B cell (primary cell): ENCODE results near the gene IGSF3. TPM values are rescaled to one million over a fixed set of nuclear protein-coding genes. Genes with fewer than 3 reads are reported as not detected.
"Not testable (repeated sequence)": the region's sequence is repeated elsewhere in the genome, so short reads cannot be mapped to it uniquely, and the experiment has no call there.

Source experiments
- ATAC-seq: fragments of 200-7000 bp; cut with Tn5 transposase; one replicate; pipeline ENCODE4 v1.10.0; 2021; ENCODE audit warnings: low read depth, mild to moderate bottlenecking, moderate number of reproducible peaks, moderate library complexity
- CTCF ChIA-PET: fragments of 350-600 bp; sonication (Branson Sonifier 250); formaldehyde crosslinking; loops from one replicate; lab custom pipeline; 2021; ENCODE audit warnings: antibody characterized with exemption, inconsistent platforms; lab: Charles Lee
- POLR2A ChIA-PET: fragments of 350-600 bp; sonication (Branson Sonifier 250); formaldehyde crosslinking; loops from one replicate; lab custom pipeline; 2021; ENCODE audit warnings: antibody characterized with exemption; lab: Charles Lee
- DNase-seq: peaks from one replicate; pipeline ENCODE4 v3.0.0; 2013
- H2AFZ ChIP-seq: 2 replicates; pipeline ENCODE4 v1.6.1; 2012; ENCODE audit warnings: mild to moderate bottlenecking, low read depth, low read length; ENCODE audit not compliant: insufficient read depth, poor library complexity, severe bottlenecking
- H3K27ac ChIP-seq, 2 donors: 1 replicate in 1 of 2; 2 replicates in 1 of 2; pipeline ENCODE4 v1.5.1; 2012 to 2013; ENCODE audit warnings: low read length in 2 of 2, mild to moderate bottlenecking in 2 of 2, moderate library complexity in 1 of 2
- H3K27me3 ChIP-seq, 4 experiments: fragments of 200-600 bp in 1 of 4; sonication (generic) in 1 of 4; replicated peaks in 1 of 4; 1 replicate in 2 of 4; 2 replicates in 2 of 4; pipeline versions ENCODE4 v1.6.1 to v1.7.0; 2013 to 2016; ENCODE audit warnings: low read length in 3 of 4, mild to moderate bottlenecking in 2 of 4, mixed read lengths in 1 of 4, moderate library complexity in 1 of 4; ENCODE audit not compliant: insufficient read depth in 4 of 4, control insufficient read depth in 3 of 4; ENCODE audit errors: control extremely low read depth in 1 of 4
- H3K36me3 ChIP-seq, 2 experiments: replicated peaks in 1 of 2; 1 replicate in 1 of 2; 2 replicates in 1 of 2; pipeline versions ENCODE4 v1.6.1 to v1.7.1; 2013; ENCODE audit warnings: low read length in 1 of 2; ENCODE audit not compliant: insufficient read depth in 2 of 2, control insufficient read depth in 1 of 2; ENCODE audit errors: control extremely low read depth in 1 of 2, extremely low read depth in 1 of 2
- H3K4me1 ChIP-seq, 2 donors: fragments of 200-600 bp in 1 of 2; sonication (generic) in 1 of 2; 1 replicate in 1 of 2; 2 replicates in 1 of 2; pipeline versions ENCODE4 v1.5.1 to v1.6.1; 2013 to 2017; ENCODE audit warnings: low read length in 2 of 2; ENCODE audit not compliant: control insufficient read depth in 2 of 2, insufficient read depth in 2 of 2
- H3K4me2 ChIP-seq: replicated peaks from 2 replicates; pipeline ENCODE3; 2012; ENCODE audit warnings: mild to moderate bottlenecking, low read depth, low read length; ENCODE audit not compliant: poor library complexity, severe bottlenecking
- H3K4me3 ChIP-seq, 5 experiments: fragments of 200-600 bp in 1 of 5; sonication (generic) in 1 of 5; 1 replicate in 3 of 5; 2 replicates in 2 of 5; pipeline versions ENCODE4 v1.5.1 to v1.7.0; 2011 to 2016; ENCODE audit warnings: low read length in 4 of 5, mild to moderate bottlenecking in 4 of 5, low read depth in 2 of 5, control low read depth in 1 of 5, moderate library complexity in 1 of 5; ENCODE audit not compliant: insufficient read depth in 1 of 5; ENCODE audit errors: control extremely low read depth in 1 of 5, extremely low read depth in 1 of 5
- H3K79me2 ChIP-seq: fragments of 200-600 bp; sonication (generic); one replicate; pipeline ENCODE4 v1.6.0; 2016; ENCODE audit warnings: low read length; ENCODE audit not compliant: control insufficient read depth, insufficient read depth
- H3K9ac ChIP-seq: fragments of 200-600 bp; sonication (generic); 2 replicates; pipeline ENCODE4 v1.6.1; 2017; ENCODE audit warnings: mild to moderate bottlenecking, low read length, moderate library complexity
- H3K9me3 ChIP-seq, 3 donors: one replicate each; pipeline versions ENCODE4 v1.6.1 to v1.7.1; 2013; ENCODE audit warnings: low read length in 2 of 3; ENCODE audit not compliant: control insufficient read depth in 2 of 3, insufficient read depth in 1 of 3; ENCODE audit errors: control extremely low read depth in 1 of 3
- H4K20me1 ChIP-seq: 2 replicates; pipeline ENCODE4 v1.6.0; 2012; ENCODE audit warnings: mild to moderate bottlenecking, low read length; ENCODE audit not compliant: insufficient read depth, control insufficient read depth, poor library complexity, severe bottlenecking
- H3K27ac Mint-ChIP-seq: one replicate; pipeline ENCODE4 v1.8.0; 2021; ENCODE audit warnings: mixed read lengths
- H3K27me3 Mint-ChIP-seq: one replicate; pipeline ENCODE4 v1.8.0; 2021; ENCODE audit warnings: mixed read lengths
- H3K4me1 Mint-ChIP-seq: one replicate; pipeline ENCODE4 v1.8.0; 2021; ENCODE audit warnings: mixed read lengths
- H3K4me3 Mint-ChIP-seq: one replicate; pipeline ENCODE4 v1.8.0; 2021; ENCODE audit warnings: mixed read lengths
- H3K9me3 Mint-ChIP-seq: one replicate; pipeline ENCODE4 v1.8.0; 2022; ENCODE audit warnings: mixed read lengths; ENCODE audit not compliant: insufficient read depth
- WGBS: methylation state at CpG from one replicate; pipeline ENCODE4 v1.1.5; 2013; ENCODE audit warnings: missing lambda C conversion rate; ENCODE audit not compliant: insufficient coverage; 5-methylcytosine and 5-hydroxymethylcytosine counted together
- intact Hi-C: fragments of 100-400 bp; cut with micrococcal nuclease; formaldehyde crosslinking; loops from one replicate; pipeline ENCODE4 v1.10.0; 2022
- polyA plus RNA-seq: library from polyadenylated mRNA; depleted of rRNA; stranded (reverse); fragments of >200 nt; gene quantifications from 2 replicates; pipeline ENCODE4 v1.2.3, GENCODE V29; 2012
- total RNA-seq, 2 donors: library from RNA; stranded (reverse); fragments of 120-200 nt in 1 of 2; gene quantifications; 1 replicate in 1 of 2; 2 replicates in 1 of 2; pipeline versions ENCODE4 v1.2.3 to v1.2.4, GENCODE V29; 2013 to 2022

Gene IGSF3
- total and polyA plus RNA-seq, 2 donors (not counting 1 experiment from before 2014, with no cell fraction given): 0.49 TPM; not detected in 1

DNA sequence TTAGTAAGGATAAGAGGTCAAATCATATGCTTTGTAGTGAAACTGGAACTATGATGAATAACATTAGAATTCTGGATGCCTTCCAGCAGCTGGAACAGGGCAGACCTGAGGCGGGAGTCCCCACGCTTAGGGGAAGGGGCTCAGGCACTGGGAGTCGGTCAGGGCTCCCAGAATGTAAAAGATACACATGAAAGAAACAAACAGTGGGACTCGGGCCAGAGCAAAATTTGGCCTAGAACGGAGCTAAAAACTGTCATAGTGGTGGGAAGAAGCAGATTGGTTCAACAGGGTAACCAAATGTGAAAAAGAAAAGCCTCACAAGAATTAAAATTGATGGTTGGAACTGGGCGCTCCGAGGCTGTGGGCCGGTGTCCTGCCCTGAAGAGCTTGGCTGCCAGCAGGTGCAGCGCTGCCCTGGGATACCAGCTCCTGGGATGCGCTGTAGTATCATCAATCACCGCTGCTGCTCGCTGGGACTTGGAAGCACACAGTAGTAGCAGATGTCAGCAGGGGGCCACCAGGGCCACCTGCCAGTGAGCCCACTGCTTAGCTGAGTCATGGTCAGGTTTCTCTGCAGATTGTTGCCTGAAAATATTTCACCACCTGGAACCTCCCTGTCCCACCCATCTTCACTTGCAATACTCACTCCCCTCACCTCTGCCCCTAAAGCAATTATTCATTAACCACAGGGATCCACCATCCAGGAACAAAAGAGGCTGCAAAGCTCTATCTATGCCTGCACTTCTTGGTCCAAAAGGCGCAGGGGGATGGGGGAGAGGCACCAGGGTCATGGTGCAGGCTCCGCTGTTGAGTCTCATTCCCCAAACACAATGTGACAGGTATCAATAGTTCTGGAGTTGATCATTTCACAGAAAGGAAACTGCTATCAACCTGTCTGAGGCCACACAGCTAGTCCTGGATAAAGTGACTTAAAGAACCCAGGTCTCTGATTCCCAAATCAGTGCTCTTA lies 24.9 kb downstream of the IGSF3 start:
- ATAC-seq: not testable (repeated sequence)

DNA sequence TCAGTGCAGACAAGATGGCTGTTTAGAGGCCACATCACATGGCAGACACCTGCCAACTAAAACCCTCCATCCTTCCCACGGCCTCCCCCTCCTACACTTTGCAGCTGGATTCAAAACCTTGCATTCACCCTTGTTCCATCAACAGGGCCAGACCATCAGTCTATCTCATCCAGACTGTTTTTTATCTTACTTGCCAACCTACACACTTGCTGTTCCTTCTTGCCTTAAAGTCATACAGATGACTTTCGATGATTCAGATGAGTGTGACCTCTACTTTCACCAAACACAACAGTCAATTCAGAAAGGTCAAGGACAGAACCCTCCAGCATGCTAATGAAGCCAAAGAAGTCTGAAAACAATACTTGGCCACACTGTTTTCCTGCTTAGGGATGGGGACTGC lies 29.9 kb downstream of the IGSF3 start:
- H3K4me3 Mint-ChIP-seq, ATAC-seq, H3K4me3 ChIP-seq, H3K36me3 ChIP-seq, POLR2A ChIA-PET, H3K4me1 ChIP-seq, H3K4me1 Mint-ChIP-seq, H3K9ac ChIP-seq, H3K79me2 ChIP-seq, CTCF ChIA-PET, H3K27ac Mint-ChIP-seq, H4K20me1 ChIP-seq, intact Hi-C loops, H3K27ac ChIP-seq, H3K27me3 Mint-ChIP-seq, H3K9me3 Mint-ChIP-seq, H2AFZ ChIP-seq, H3K27me3 ChIP-seq, DNase-seq, H3K9me3 ChIP-seq, H3K4me2 ChIP-seq: not testable (repeated sequence)
- 93% methylated on average over 1 of the region's 2 CpGs for WGBS

More for the DNA sequence above, 24.9 kb downstream of the IGSF3 start:
- POLR2A ChIA-PET, H3K4me3 ChIP-seq, H2AFZ ChIP-seq, H3K27ac ChIP-seq, H3K36me3 ChIP-seq, H3K4me1 ChIP-seq, H4K20me1 ChIP-seq, H3K27ac Mint-ChIP-seq, H3K9ac ChIP-seq, intact Hi-C loops, H3K9me3 Mint-ChIP-seq, H3K4me3 Mint-ChIP-seq, DNase-seq, CTCF ChIA-PET, H3K27me3 ChIP-seq, H3K4me2 ChIP-seq, H3K79me2 ChIP-seq, H3K4me1 Mint-ChIP-seq, H3K9me3 ChIP-seq: not testable (repeated sequence)
- H3K27me3 Mint-ChIP-seq: peaks cover 11% of the 10 kb centered on the region
- 93% methylated on average over 11 of the region's 14 CpGs for WGBS

DNA sequence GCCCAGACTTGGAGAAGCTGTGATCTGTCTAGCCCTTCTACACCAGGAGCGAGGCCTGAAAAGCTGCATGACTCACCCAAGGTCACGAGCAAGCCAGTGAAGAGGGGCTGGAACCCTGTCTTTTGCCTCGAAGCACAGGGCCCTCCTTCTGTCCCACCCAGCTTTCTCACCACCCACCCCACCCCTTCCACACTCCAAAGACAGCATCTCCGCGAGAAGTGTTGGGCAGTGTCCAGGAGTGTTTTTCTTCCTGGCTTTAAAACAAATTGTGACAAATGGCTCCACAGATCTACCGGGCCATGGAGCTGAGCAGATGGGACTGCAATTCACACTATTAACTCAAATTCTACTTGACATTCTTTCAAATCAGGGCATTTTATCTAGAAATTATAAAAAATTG lies 30.9 kb downstream of the IGSF3 start:
- H3K27me3 ChIP-seq, ATAC-seq, H3K4me3 Mint-ChIP-seq, CTCF ChIA-PET, H3K27ac Mint-ChIP-seq, H3K4me3 ChIP-seq, intact Hi-C loops, POLR2A ChIA-PET, H3K4me1 Mint-ChIP-seq, H3K9me3 ChIP-seq, H2AFZ ChIP-seq, H3K27me3 Mint-ChIP-seq, H3K4me1 ChIP-seq, H3K9ac ChIP-seq, DNase-seq, H3K4me2 ChIP-seq, H3K79me2 ChIP-seq, H3K36me3 ChIP-seq, H3K27ac ChIP-seq, H3K9me3 Mint-ChIP-seq, H4K20me1 ChIP-seq: not testable (repeated sequence)
- WGBS: no CpG with 5 or more reads among the region's 6 CpGs

DNA sequence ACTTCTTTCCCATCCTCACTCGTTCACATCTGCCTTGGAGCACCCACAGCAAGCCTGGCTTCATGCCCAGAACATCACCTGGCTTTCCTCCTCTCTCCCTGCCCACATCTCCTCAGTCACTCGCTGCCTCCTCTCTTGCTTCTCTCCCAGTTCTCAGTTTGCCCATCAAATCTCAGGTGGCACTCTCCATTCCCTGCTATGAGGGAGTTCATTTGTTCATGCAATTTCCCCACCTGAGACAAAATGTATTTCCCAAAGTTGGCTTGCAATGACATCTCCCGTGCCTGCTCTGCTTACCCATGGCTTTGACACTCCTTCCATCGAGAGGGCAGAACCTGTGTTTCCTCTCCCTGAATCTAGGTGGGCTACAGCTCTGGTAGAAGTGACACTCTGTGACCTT lies 33.1 kb downstream of the IGSF3 start:
- H3K79me2 ChIP-seq, POLR2A ChIA-PET, H3K9me3 Mint-ChIP-seq, H3K27ac Mint-ChIP-seq, intact Hi-C loops, ATAC-seq, H3K9ac ChIP-seq, H3K27me3 Mint-ChIP-seq, H3K36me3 ChIP-seq, DNase-seq, H2AFZ ChIP-seq, H3K4me3 Mint-ChIP-seq, H3K4me3 ChIP-seq, CTCF ChIA-PET, H3K4me1 ChIP-seq, H3K4me2 ChIP-seq, H3K27ac ChIP-seq, H3K4me1 Mint-ChIP-seq, H3K27me3 ChIP-seq, H4K20me1 ChIP-seq, H3K9me3 ChIP-seq: not testable (repeated sequence)
- 100% methylated on average over 2 of the region's 4 CpGs for WGBS
